WERI-Rb-1 (cell line): Measurements from ENCODE around the gene DNAH11.

Experiments used
- DNase-seq: peaks from one replicate; pipeline ENCODE4 v3.0.0-alpha.2; 2020
- H3K27ac ChIP-seq: fragments of 250-450 bp; sonication (Bioruptor Pico); 2 replicates; pipeline ENCODE4 v1.5.1; 2020; ENCODE audit warnings: mild to moderate bottlenecking, moderate library complexity
- H3K27me3 ChIP-seq: fragments of 250-450 bp; sonication (Bioruptor Pico); 2 replicates; pipeline ENCODE4 v1.5.1; 2021; ENCODE audit warnings: mild to moderate bottlenecking, low read depth, moderate library complexity; ENCODE audit not compliant: insufficient read depth, severe bottlenecking
- H3K36me3 ChIP-seq: fragments of 250-450 bp; sonication (Bioruptor Pico); 2 replicates; pipeline ENCODE4 v1.5.1; 2020; ENCODE audit warnings: mild to moderate bottlenecking, moderate library complexity
- H3K4me3 ChIP-seq: 2 replicates; pipeline ENCODE4 v1.5.1; 2011; ENCODE audit warnings: low read depth, mild to moderate bottlenecking, control low read depth, low read length
- H3K9me3 ChIP-seq: fragments of 250-450 bp; sonication (Bioruptor Pico); 2 replicates; pipeline ENCODE4 v1.5.1; 2021; ENCODE audit warnings: mild to moderate bottlenecking, moderate library complexity; ENCODE audit not compliant: severe bottlenecking
- CTCF ChIP-seq: IDR thresholded peaks from 2 replicates; pipeline ENCODE4 v1.5.1; 2011; ENCODE audit warnings: low read depth, mild to moderate bottlenecking, control low read depth, inconsistent platforms, low read length

Gene DNAH11

GRCh38 chr7:21704359-21704758 lies 161.5 kb downstream of the DNAH11 start:
- H3K9me3 ChIP-seq = peaks cover 3% of the 10 kb centered on the region
- peak; percentile 33; the same call in 1 of the 2 replicates for TF ChIP-seq CTCF
- DNase-seq = peak; percentile 57
- H3K27me3 ChIP-seq = no peaks in the 10 kb centered on the region
- H3K36me3 ChIP-seq = no peaks in the 10 kb centered on the region
- no peak overlapping the region for H3K4me3 ChIP-seq
- H3K27ac ChIP-seq = no peak overlapping the region

- TF ChIP-seq CTCF = no peak
- no peak for DNase-seq
Measured at GRCh38 chr7:21706131-21706530, 163.3 kb downstream of the DNAH11 start.

GRCh38 chr7:21707566-21707965 lies 164.7 kb downstream of the DNAH11 start:
- no peak overlapping the region for H3K4me3 ChIP-seq
- no peaks in the 10 kb centered on the region for H3K36me3 ChIP-seq
- no peak for TF ChIP-seq CTCF
- no peak for DNase-seq
- no peak overlapping the region for H3K27ac ChIP-seq
- peaks cover 3% of the 10 kb centered on the region for H3K9me3 ChIP-seq
- H3K27me3 ChIP-seq = no peaks in the 10 kb centered on the region

More at GRCh38 chr7:21706131-21706530, 163.3 kb downstream of the DNAH11 start:
- Histone ChIP-seq H3K27me3 (no peaks in the 10 kb centered on the region), H3K27ac (no peak overlapping the region), H3K9me3 (peaks cover 3% of the 10 kb centered on the region), H3K4me3 (no peak overlapping the region), H3K36me3 (no peaks in the 10 kb centered on the region)

DNA sequence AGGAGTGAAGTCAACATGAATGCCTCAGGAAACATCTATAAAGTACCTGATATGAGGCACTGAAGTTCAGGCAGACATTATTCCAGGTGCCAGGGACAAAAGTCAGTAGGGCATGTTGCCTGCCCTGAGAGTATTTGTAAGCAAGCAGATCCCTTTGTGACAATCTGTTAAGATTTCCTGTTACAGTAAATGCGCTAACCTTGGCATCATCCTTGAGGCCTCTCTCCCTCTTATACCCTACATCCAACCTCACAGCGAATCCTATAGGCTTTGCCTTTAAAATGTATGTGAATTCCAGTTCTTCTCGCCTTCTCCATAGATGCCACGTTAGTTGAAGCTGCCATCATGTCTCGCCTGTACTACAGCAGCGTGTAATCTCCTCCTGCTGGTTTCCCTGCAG lies 165.3 kb downstream of the DNAH11 start:
- Histone ChIP-seq H3K9me3 (peaks cover 3% of the 10 kb centered on the region), H3K27ac (no peak overlapping the region), H3K4me3 (no peak overlapping the region), H3K27me3 (no peaks in the 10 kb centered on the region), H3K36me3 (no peaks in the 10 kb centered on the region)
- TF ChIP-seq CTCF = no peak
- DNase-seq = no peak

DNA sequence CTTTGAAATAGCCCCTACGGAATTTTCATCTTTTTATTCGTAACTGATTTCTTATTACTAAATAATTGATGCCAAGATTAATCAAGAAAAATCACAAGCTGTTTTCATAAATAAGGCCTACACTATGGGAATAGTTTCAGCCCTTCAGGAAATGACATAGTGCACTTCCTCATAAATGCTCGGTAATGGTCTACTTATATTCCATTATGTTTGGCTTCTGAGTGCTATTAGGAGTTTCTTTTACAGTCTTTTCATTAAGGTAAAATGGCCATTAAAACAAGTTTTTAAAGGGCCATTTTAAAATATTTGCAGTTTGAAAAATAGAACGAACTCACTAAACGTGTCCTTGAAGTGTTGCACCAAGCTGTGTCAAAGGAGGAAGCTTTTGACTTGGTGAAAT lies 174.5 kb downstream of the DNAH11 start:
- Histone ChIP-seq H3K36me3 (no peaks in the 10 kb centered on the region), H3K4me3 (no peak overlapping the region), H3K27ac (no peak overlapping the region), H3K9me3 (no peaks in the 10 kb centered on the region), H3K27me3 (peaks cover 6% of the 10 kb centered on the region)
- no peak for TF ChIP-seq CTCF
- DNase-seq = no peak

DNA sequence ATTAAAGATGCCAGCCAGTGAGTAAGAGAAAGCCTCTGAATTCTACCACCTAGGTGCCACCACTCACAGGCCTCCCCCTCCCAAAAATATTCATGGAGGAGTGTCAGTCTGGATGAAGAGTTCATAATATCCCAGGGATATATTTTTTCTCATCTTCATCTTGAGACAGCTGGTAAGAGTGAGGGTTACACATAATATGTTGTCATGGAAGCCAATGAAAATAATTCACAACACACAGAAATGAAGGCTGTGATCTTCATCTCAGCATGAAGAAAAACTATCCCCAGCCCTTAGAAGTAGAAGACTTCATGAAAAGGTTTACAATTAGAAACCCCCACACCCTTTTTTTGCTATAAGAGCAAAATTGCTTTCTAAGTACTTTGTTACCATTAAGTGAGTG lies 175.6 kb downstream of the DNAH11 start:
- peaks cover 4% of the 10 kb centered on the region for H3K27me3 ChIP-seq
- no peaks in the 10 kb centered on the region for H3K9me3 ChIP-seq
- no peak for TF ChIP-seq CTCF
- DNase-seq = no peak
- no peaks in the 10 kb centered on the region for H3K36me3 ChIP-seq
- H3K4me3 ChIP-seq = no peak overlapping the region
- H3K27ac ChIP-seq = no peak overlapping the region
